H1 (cell line): ENCODE measurements around the gene ZC3H6. TPM values are rescaled to one million over a fixed set of nuclear protein-coding genes. Genes with fewer than 3 reads are reported as not detected.

Experiments
- CTCF ChIA-PET: fragments of 300-600 bp; sonication (Branson Sonifier 250); formaldehyde crosslinking; loops from one replicate; lab custom pipeline; 2021; ENCODE audit not compliant: partially characterized antibody; lab: Charles Lee
- POLR2A ChIA-PET: fragments of 300-600 bp; sonication (Branson Sonifier 250); formaldehyde crosslinking; loops from one replicate; lab custom pipeline; 2021; ENCODE audit warnings: inconsistent platforms; ENCODE audit not compliant: partially characterized antibody; lab: Charles Lee
- DNase-seq, 2 experiments: peaks; one replicate each; pipeline versions ENCODE4 v3.0.0 to v3.0.0-alpha.2; 2010 to 2022; ENCODE audit warnings: low spot score in 2 of 2, low read depth in 1 of 2, mixed read lengths in 1 of 2
- FAIRE-seq: peaks from 2 replicates; lab custom pipeline; 2011; peaks lifted over from hg19 to GRCh38; lab: Jason Lieb, UNC
- H2AFZ ChIP-seq: 2 replicates; pipeline ENCODE4 v1.8.1; 2012; ENCODE audit warnings: low read length, inconsistent platforms
- H2AK5ac ChIP-seq: 2 replicates; pipeline ENCODE4 v1.6.1; 2013; ENCODE audit warnings: low read depth, low read length
- H2BK120ac ChIP-seq: replicated peaks from 2 replicates; pipeline ENCODE3; 2013; ENCODE audit warnings: low read depth, low read length, inconsistent platforms
- H2BK12ac ChIP-seq: 2 replicates; pipeline ENCODE4 v1.6.1; 2013; ENCODE audit warnings: low read depth, low read length
- H2BK15ac ChIP-seq: 2 replicates; pipeline ENCODE4 v1.6.1; 2013; ENCODE audit warnings: low read length
- H2BK20ac ChIP-seq: 2 replicates; pipeline ENCODE4 v1.6.1; 2013; ENCODE audit warnings: low read length
- H2BK5ac ChIP-seq: 2 replicates; pipeline ENCODE4 v1.6.1; 2013; ENCODE audit warnings: low read depth, low read length
- H3K14ac ChIP-seq: 2 replicates; pipeline ENCODE4 v1.6.1; 2013; ENCODE audit warnings: inconsistent platforms; ENCODE audit not compliant: insufficient read length
- H3K18ac ChIP-seq: 2 replicates; pipeline ENCODE4 v1.6.1; 2013; ENCODE audit warnings: low read length; ENCODE audit errors: extremely low read depth
- H3K23ac ChIP-seq: 2 replicates; pipeline ENCODE4 v1.6.1; 2013; ENCODE audit warnings: inconsistent platforms; ENCODE audit not compliant: insufficient read length
- H3K23me2 ChIP-seq: 2 replicates; pipeline ENCODE4 v1.6.1; 2013; ENCODE audit warnings: low read depth, low read length
- H3K27ac ChIP-seq: 2 replicates; pipeline ENCODE4 v1.6.1; 2011; ENCODE audit warnings: low read depth, low read length, inconsistent platforms
- H3K27me3 ChIP-seq, 4 experiments: replicated peaks in 1 of 4; 1 replicate in 1 of 4; 2 replicates in 3 of 4; pipeline versions ENCODE4 v1.6.1 to v1.8.1; 2011 to 2013; ENCODE audit warnings: low read length in 3 of 4, mild to moderate bottlenecking in 3 of 4, inconsistent platforms in 2 of 4, mixed read lengths in 2 of 4, moderate library complexity in 1 of 4; ENCODE audit not compliant: control insufficient read depth in 3 of 4, insufficient read depth in 3 of 4; ENCODE audit errors: extremely low read depth in 1 of 4
- H3K36me3 ChIP-seq, 4 experiments: 2 replicates each; pipeline versions ENCODE4 v1.6.1 to v1.8.1; 2011 to 2013; ENCODE audit warnings: mild to moderate bottlenecking in 4 of 4, low read length in 3 of 4, moderate library complexity in 2 of 4, control low read depth in 1 of 4, inconsistent platforms in 1 of 4; ENCODE audit not compliant: insufficient read depth in 4 of 4, control insufficient read depth in 2 of 4
- H3K4ac ChIP-seq: replicated peaks from 2 replicates; pipeline ENCODE3; 2013; ENCODE audit warnings: low read length, low read depth, mixed read lengths, inconsistent platforms; ENCODE audit not compliant: insufficient read length
- H3K4me1 ChIP-seq, 4 experiments: replicated peaks in 1 of 4; 1 replicate in 1 of 4; 2 replicates in 3 of 4; pipeline versions ENCODE4 v1.6.1 to v1.8.1; 2011 to 2013; ENCODE audit warnings: low read length in 3 of 4, inconsistent platforms in 2 of 4, mixed read lengths in 1 of 4; ENCODE audit not compliant: insufficient read depth in 4 of 4, control insufficient read depth in 3 of 4
- H3K4me2 ChIP-seq, 2 experiments: 2 replicates each; pipeline versions ENCODE4 v1.6.1 to v1.8.1; 2011 to 2013; ENCODE audit warnings: low read depth in 2 of 2, low read length in 2 of 2, control low read depth in 1 of 2, inconsistent platforms in 1 of 2, mild to moderate bottlenecking in 1 of 2; ENCODE audit not compliant: insufficient read depth in 1 of 2
- H3K4me3 ChIP-seq, 4 experiments: fragments of 200-600, 300-600 bp in 1 of 4; sonication (generic), shearing (Covaris generic), sonication (Bioruptor Twin) in 1 of 4; 2 replicates each; pipeline versions ENCODE4 v1.5.1 to v1.8.1; 2011 to 2016; ENCODE audit warnings: low read length in 4 of 4, low read depth in 3 of 4, control low read depth in 2 of 4, inconsistent platforms in 2 of 4, mild to moderate bottlenecking in 2 of 4, mixed read lengths in 1 of 4, moderate library complexity in 1 of 4; ENCODE audit not compliant: insufficient read depth in 2 of 4; ENCODE audit errors: extremely low read depth in 1 of 4
- H3K56ac ChIP-seq: replicated peaks from 2 replicates; pipeline ENCODE3; 2013; ENCODE audit warnings: low read depth, mild to moderate bottlenecking, mixed read lengths, low read length, inconsistent platforms; ENCODE audit not compliant: insufficient read length
- H3K79me1 ChIP-seq: 2 replicates; pipeline ENCODE4 v1.6.1; 2013; ENCODE audit warnings: low read depth, low read length, control low read depth
- H3K79me2 ChIP-seq, 2 experiments: 2 replicates each; pipeline versions ENCODE4 v1.6.1 to v1.8.1; 2012 to 2013; ENCODE audit warnings: low read length in 2 of 2, mild to moderate bottlenecking in 2 of 2, inconsistent platforms in 1 of 2; ENCODE audit not compliant: insufficient read depth in 2 of 2, control insufficient read depth in 1 of 2
- H3K9ac ChIP-seq, 4 experiments: replicated peaks in 1 of 4; 1 replicate in 1 of 4; 2 replicates in 3 of 4; pipeline versions ENCODE4 v1.6.1 to v1.8.1; 2011 to 2013; ENCODE audit warnings: low read depth in 3 of 4, low read length in 3 of 4, control low read depth in 2 of 4, mild to moderate bottlenecking in 2 of 4, moderate library complexity in 2 of 4, inconsistent platforms in 1 of 4; ENCODE audit errors: extremely low read depth in 1 of 4
- H3K9me3 ChIP-seq, 2 experiments: 2 replicates each; pipeline versions ENCODE4 v1.6.1 to v1.8.1; 2012 to 2013; ENCODE audit warnings: mild to moderate bottlenecking in 2 of 2, moderate library complexity in 2 of 2, control low read depth in 1 of 2, inconsistent platforms in 1 of 2, low read depth in 1 of 2, low read length in 1 of 2, mixed read lengths in 1 of 2; ENCODE audit not compliant: insufficient read depth in 2 of 2
- H4K20me1 ChIP-seq, 2 experiments: replicated peaks in 1 of 2; 2 replicates each; pipeline versions ENCODE3 to v1.8.1; 2011 to 2013; ENCODE audit warnings: inconsistent platforms in 2 of 2, low read length in 2 of 2, mild to moderate bottlenecking in 1 of 2; ENCODE audit not compliant: insufficient read depth in 2 of 2, control insufficient read depth in 1 of 2
- H4K5ac ChIP-seq: 2 replicates; pipeline ENCODE4 v1.6.1; 2013; ENCODE audit warnings: low read length, low read depth, mixed read lengths, inconsistent platforms; ENCODE audit not compliant: insufficient read length
- H4K8ac ChIP-seq: 2 replicates; pipeline ENCODE4 v1.8.0; 2013; ENCODE audit warnings: mild to moderate bottlenecking, moderate library complexity, low read length, inconsistent platforms; ENCODE audit not compliant: insufficient read depth; ENCODE audit errors: extremely low read depth
- H4K91ac ChIP-seq: replicated peaks from 2 replicates; pipeline ENCODE3; 2013; ENCODE audit warnings: low read length, mixed read lengths, inconsistent platforms; ENCODE audit not compliant: insufficient read length
- CHD1 ChIP-seq: IDR thresholded peaks from 2 replicates; pipeline ENCODE4 v1.6.1; 2012; ENCODE audit warnings: low read depth, low read length, improper control_type of control experiment
- E2F6 ChIP-seq: IDR thresholded peaks from 2 replicates; pipeline ENCODE4 v1.6.1; 2012; ENCODE audit warnings: inconsistent platforms
- HDAC6 ChIP-seq: IDR thresholded peaks from one replicate; pipeline ENCODE4 v1.7.1; 2012; ENCODE audit warnings: low read depth, mild to moderate bottlenecking, inconsistent platforms, low read length, moderate library complexity
- MAFK ChIP-seq: IDR thresholded peaks from 2 replicates; pipeline ENCODE4 v1.6.1; 2012; ENCODE audit warnings: low read depth, mild to moderate bottlenecking, improper control_type of control experiment, low read length
- SIRT6 ChIP-seq: IDR thresholded peaks from one replicate; pipeline ENCODE4 v1.7.1; 2012; ENCODE audit warnings: low read length, inconsistent platforms
- SIX5 ChIP-seq: IDR thresholded peaks from 2 replicates; pipeline ENCODE4 v1.6.1; 2011; ENCODE audit warnings: mild to moderate bottlenecking, low read depth, low read length
- SRF ChIP-seq: IDR thresholded peaks from 2 replicates; pipeline ENCODE4 v1.6.1; 2011; ENCODE audit warnings: mild to moderate bottlenecking, low read depth, low read length, moderate library complexity
- TAF7 ChIP-seq: optimal IDR thresholded peaks from 2 replicates; pipeline ENCODE3; 2011; ENCODE audit warnings: low read depth, mild to moderate bottlenecking, inconsistent platforms, low read length, moderate library complexity, borderline replicate concordance
- WGBS, 2 experiments: shearing (Covaris generic) in 1 of 2; methylation state at CpG; one replicate each; pipeline versions ENCODE4 v1.1.6 to v1.1.7; 2013 to 2015; ENCODE audit warnings: low lambda C conversion rate in 2 of 2, mixed read lengths in 2 of 2, inconsistent platforms in 1 of 2, low coverage in 1 of 2, missing lambda C conversion rate in 1 of 2; ENCODE audit not compliant: insufficient replicate concordance in 2 of 2, insufficient coverage in 1 of 2, insufficient read length in 1 of 2; ENCODE audit errors: extremely low coverage in 1 of 2, missing lambda C conversion rate in 1 of 2; 5-methylcytosine and 5-hydroxymethylcytosine counted together
- polyA plus RNA-seq, 7 experiments: library from polyadenylated mRNA; depleted of rRNA in 3 of 7; stranded (reverse) in 5 of 7; unstranded in 2 of 7; fragments of >200 nt in 5 of 7; fragments of 200-250 nt in 2 of 7; gene quantifications; 1 replicate in 5 of 7; 2 replicates in 1 of 7; 4 replicates in 1 of 7; pipeline versions ENCODE4 v1.2.1 to v1.2.3, GENCODE V29; 2011 to 2013; ENCODE audit warnings: missing spikeins in 2 of 7, mixed read lengths in 2 of 7
- total RNA-seq: library from RNA; stranded (reverse); fragmentation: NEBNext Ultra II Directional; extraction: Animal tissue kit (Norgen Biotek cat#: 25700); gene quantifications from 2 replicates; pipeline ENCODE4 v1.2.1, GENCODE V29; 2021

ZC3H6 gene
- total and polyA plus RNA-seq, 2 of the 8 experiments (the other 6 are each of a cell fraction or from before 2014, with no cell fraction given): 1.4 to 6.9 TPM

- no peak overlapping the region for H2AK5ac ChIP-seq
- no peak overlapping the region for H4K91ac ChIP-seq
- H3K23me2 ChIP-seq: no peaks in the 10 kb centered on the region
- H3K79me1 ChIP-seq: no peaks in the 10 kb centered on the region
- no peak overlapping the region for H2BK5ac ChIP-seq
- H3K4me2 ChIP-seq: no peak overlapping the region
- H3K9me3 ChIP-seq: no peaks in the 10 kb centered on the region
- no peak overlapping the region for H2BK120ac ChIP-seq
- H3K36me3 ChIP-seq: no peaks in the 10 kb centered on the region
- H3K23ac ChIP-seq: no peak overlapping the region
- no peak overlapping the region for H4K8ac ChIP-seq
- H3K27me3 ChIP-seq: no peaks in the 10 kb centered on the region
- WGBS, 2 experiments: 72% methylated on average over 3 of the region's 3 CpGs; no CpG with 5 or more reads in 1 of the 2 experiments
- H4K5ac ChIP-seq: no peak overlapping the region
- no peaks in the 10 kb centered on the region for H3K79me2 ChIP-seq
- H3K4ac ChIP-seq: no peak overlapping the region
- no peak overlapping the region for H2BK20ac ChIP-seq
- no peak overlapping the region for H2BK12ac ChIP-seq
- DNase-seq: no peak
- no peak overlapping the region for H3K14ac ChIP-seq
- FAIRE-seq: no peak
- H3K18ac ChIP-seq: no peak overlapping the region
- H4K20me1 ChIP-seq: no peaks in the 10 kb centered on the region
- no peak overlapping the region for H3K9ac ChIP-seq
- no peak overlapping the region for H3K4me3 ChIP-seq
- no peak overlapping the region for H2AFZ ChIP-seq
- no peaks in the 10 kb centered on the region for H3K4me1 ChIP-seq
- H3K27ac ChIP-seq: no peak overlapping the region
- ChIA-PET POLR2A (no interaction called here), CTCF (interaction anchor here (0.5 kb wide), 1 partner anchor 404 kb away, joined by 3 read pairs; no protein-coding TSS in a partner anchor)
- no peak overlapping the region for H2BK15ac ChIP-seq
- H3K56ac ChIP-seq: no peak overlapping the region
- TF ChIP-seq TAF7: no peak
- no peak for TF ChIP-seq E2F6
- TF ChIP-seq CHD1: no peak
- no peak for TF ChIP-seq SRF
- no peak for TF ChIP-seq HDAC6
- no peak for TF ChIP-seq SIX5
- no peak for TF ChIP-seq SIRT6
- TF ChIP-seq MAFK: no peak
These were observed 47.5 kb downstream of the ZC3H6 start for GRCh38 chr2:112322919-112323318.
